Activated CD8-positive, alpha-beta memory T cell treated with anti-CD3 and anti-CD28 coated beads, Interleukin-2, amount 50 U/mL, for 1 hour (primary cell): Measurements from ENCODE around the gene SRGAP3.

Experiments
- DNase-seq: peaks from one replicate; pipeline ENCODE4 v3.0.0-alpha.2; 2020; ENCODE audit errors: extremely low read depth

SRGAP3 gene

GRCh38 chr3:9115336-9115735 lies 134.1 kb downstream of the SRGAP3 start:
- DNase-seq: no peak

- DNase-seq: no peak
Observed at GRCh38 chr3:9113040-9113439, 136.4 kb downstream of the SRGAP3 start.

GRCh38 chr3:9111866-9112265 lies 137.6 kb downstream of the SRGAP3 start:
- no peak for DNase-seq

- DNase-seq: no peak
Observed at GRCh38 chr3:9111417-9111816, 138.0 kb downstream of the SRGAP3 start.

GRCh38 chr3:9110802-9111201 lies 138.6 kb downstream of the SRGAP3 start:
- DNase-seq: no peak

- DNase-seq: no peak
Observed at GRCh38 chr3:9110316-9110715, 139.1 kb downstream of the SRGAP3 start.

- no peak for DNase-seq
Observed at GRCh38 chr3:9109568-9109914, 139.9 kb downstream of the SRGAP3 start.

- no peak for DNase-seq
Observed at GRCh38 chr3:9108876-9109567, 140.4 kb downstream of the SRGAP3 start.

- no peak for DNase-seq
Observed at GRCh38 chr3:9107738-9108137, 141.7 kb downstream of the SRGAP3 start.

- DNase-seq: no peak
Observed at GRCh38 chr3:9105421-9105820, 144.0 kb downstream of the SRGAP3 start.

GRCh38 chr3:9104121-9104520 lies 145.3 kb downstream of the SRGAP3 start:
- no peak for DNase-seq

GRCh38 chr3:9102240-9102981 lies 147.0 kb downstream of the SRGAP3 start:
- no peak for DNase-seq

- DNase-seq: no peak
Observed at GRCh38 chr3:9101286-9101685, 148.2 kb downstream of the SRGAP3 start.

- DNase-seq: no peak
Observed at GRCh38 chr3:9100513-9100894, 148.9 kb downstream of the SRGAP3 start.

GRCh38 chr3:9099702-9100512 lies 149.5 kb downstream of the SRGAP3 start:
- DNase-seq: no peak

- no peak for DNase-seq
Observed at GRCh38 chr3:9098716-9099675, 150.4 kb downstream of the SRGAP3 start.

- no peak for DNase-seq
Observed at GRCh38 chr3:9097495-9097894, 152.0 kb downstream of the SRGAP3 start.

- DNase-seq: no peak
Observed at GRCh38 chr3:9091486-9092235, 157.8 kb downstream of the SRGAP3 start.

- no peak for DNase-seq
Observed at GRCh38 chr3:9088441-9089353, 160.7 kb downstream of the SRGAP3 start.
